Spleen (tissue), 11 donors: ENCODE measurements around the gene ADPRM. TPM values are rescaled to one million over a fixed set of nuclear protein-coding genes. Genes with fewer than 3 reads are reported as not detected.
A peak's percentile ranks its signal among the peaks of the same experiment; 100 is the strongest.

Source experiments
- DNase-seq: peaks from one replicate; pipeline ENCODE4 v3.0.0-alpha.2; 2020
- H3K27ac ChIP-seq, 8 donors: fragments of 200-600 bp; sonication (generic) in 7 of 8; 1 replicate in 4 of 8; 2 replicates in 4 of 8; pipeline versions ENCODE4 v1.5.0 to v1.8.0; 2016 to 2021; ENCODE audit warnings: inconsistent platforms in 4 of 8, mild to moderate bottlenecking in 4 of 8, moderate library complexity in 1 of 8
- H3K27me3 ChIP-seq, 7 donors: fragments of 200-600 bp; sonication (generic) in 6 of 7; replicated peaks in 1 of 7; 1 replicate in 4 of 7; 2 replicates in 3 of 7; pipeline versions ENCODE4 v1.5.0 to v1.8.0; 2016 to 2021; ENCODE audit warnings: inconsistent platforms in 3 of 7, mild to moderate bottlenecking in 1 of 7
- H3K36me3 ChIP-seq, 6 donors: fragments of 200-600 bp; sonication (generic) in 5 of 6; 1 replicate in 4 of 6; 2 replicates in 2 of 6; pipeline versions ENCODE4 v1.5.0 to v1.8.0; 2016 to 2021; ENCODE audit warnings: inconsistent platforms in 2 of 6
- H3K4me1 ChIP-seq, 6 donors: fragments of 200-600 bp; sonication (generic) in 5 of 6; 1 replicate in 3 of 6; 2 replicates in 3 of 6; pipeline versions ENCODE4 v1.5.0 to v1.8.0; 2016 to 2021; ENCODE audit warnings: inconsistent platforms in 3 of 6
- H3K4me3 ChIP-seq, 8 donors: fragments of 200-600 bp; sonication (generic) in 7 of 8; 1 replicate in 4 of 8; 2 replicates in 4 of 8; pipeline versions ENCODE4 v1.5.0 to v1.8.0; 2016 to 2021; ENCODE audit warnings: inconsistent platforms in 4 of 8, mild to moderate bottlenecking in 4 of 8, moderate library complexity in 2 of 8
- H3K9me3 ChIP-seq, 8 donors: fragments of 200-600 bp; sonication (generic) in 7 of 8; 1 replicate in 4 of 8; 2 replicates in 4 of 8; pipeline versions ENCODE4 v1.5.0 to v1.8.0; 2016 to 2021; ENCODE audit warnings: inconsistent platforms in 4 of 8
- POLR2A ChIP-seq, 3 donors: fragments of 450-650 bp; IDR thresholded peaks; one replicate each; pipeline ENCODE4 v1.5.1; 2017; ENCODE audit warnings: antibody characterized with exemption in 3 of 3, mild to moderate bottlenecking in 1 of 3
- POLR2AphosphoS5 ChIP-seq, 3 donors: sonication (generic); formaldehyde crosslinking; IDR thresholded peaks; one replicate each; pipeline ENCODE4 v1.5.1; 2017; ENCODE audit warnings: antibody characterized with exemption in 3 of 3
- WGBS, 5 donors: extraction: QIAGEN DNeasy Blood & Tissue Kit in 3 of 5; methylation state at CpG; one replicate each; pipeline versions ENCODE4 v1.1.5 to v1.1.7; 2013 to 2018; 5-methylcytosine and 5-hydroxymethylcytosine counted together
- intact Hi-C: fragments of 100-400 bp; cut with DNase I; formaldehyde crosslinking; loops from one replicate; pipeline ENCODE4 v1.15.0; 2023; ENCODE audit warnings: low total_unique reads
- polyA plus RNA-seq, 3 donors: library from polyadenylated mRNA; stranded (reverse); fragments of 200-250 nt; gene quantifications; one replicate each; pipeline ENCODE4 v1.2.1, GENCODE V29; 2013
- total RNA-seq, 7 donors: library from RNA; depleted of rRNA in 3 of 7; stranded (reverse); fragments of >200 nt in 3 of 7; fragmentation: NEBNext Ultra II Directional in 4 of 7; extraction: Animal tissue kit (Norgen Biotek cat#: 25700) in 4 of 7; gene quantifications; one replicate each; pipeline versions ENCODE4 v1.1.0 to v1.2.1, GENCODE V29; 2016 to 2021
- TF ChIP-seq, protein P1 (sequence below), 11 experiments: fragments of 200-600 bp in 7 of 11; fragments of 450-650 bp in 4 of 11; sonication (generic) in 4 of 11; IDR thresholded peaks in 8 of 11; conservative IDR thresholded peaks in 3 of 11; 1 replicate in 7 of 11; 2 replicates in 4 of 11; pipeline versions ENCODE4 v1.4.0 to v1.8.0; 2016 to 2021; ENCODE audit warnings: antibody characterized with exemption in 11 of 11, inconsistent platforms in 4 of 11, mild to moderate bottlenecking in 1 of 11
- donor health status: healthy with polysubstance abuse.
- donor health status: DM: no; HTN: no; CAD: no; lungs with moderate emphysema.
- donor health status: DM: no; HTN: no; CAD: no.
- donor health status: Bipolar disorder and iron deficiency.
- donor health status: healthy.
- donor health status: DM: no; HTN: no; CAD: no.
- donor health status: DM: yes; HTN: yes; CAD: no.

ADPRM gene
- total and polyA plus RNA-seq, 10 donors = 11.5 to 36.0 (median 15.8) TPM

DNA sequence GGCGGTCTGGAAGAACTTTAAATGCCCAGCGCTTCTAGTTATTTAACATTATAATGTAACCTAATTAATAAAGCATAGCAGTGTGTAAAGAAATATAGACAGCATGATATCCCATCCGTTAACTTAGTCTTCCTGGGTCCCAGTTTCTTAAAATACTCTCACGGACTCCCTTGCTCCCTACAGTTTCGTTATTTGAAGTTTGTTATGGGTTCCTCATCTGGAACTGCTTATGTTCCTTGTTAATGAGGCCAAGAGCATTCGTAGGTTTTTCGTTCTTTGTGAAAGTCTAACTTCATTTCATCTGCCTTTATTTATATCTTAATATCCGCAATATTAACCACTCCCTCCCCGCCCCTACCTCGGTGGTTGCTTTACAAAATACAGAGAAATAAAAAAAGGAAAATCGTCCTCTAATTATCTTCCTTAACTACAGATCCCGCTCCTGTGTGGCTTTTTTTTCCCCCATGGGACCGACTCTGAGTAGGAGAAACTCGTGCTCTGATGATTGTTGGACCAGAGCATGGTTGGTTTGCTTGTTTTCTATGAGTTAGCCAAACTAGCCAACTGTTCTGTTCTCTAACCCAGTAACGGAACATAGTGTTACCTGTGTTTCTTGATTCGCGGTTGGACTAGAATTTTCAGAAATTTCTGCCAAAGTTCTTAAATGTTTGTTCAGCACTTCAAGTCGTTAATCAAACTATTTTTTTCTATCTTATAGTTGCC, 863 bp downstream of the ADPRM start:
- Histone ChIP-seq H3K4me3 (peak overlapping the region; percentile 91 to 99 (median 94)), H3K27ac (peak overlapping the region; percentile 95 to 99 (median 97)), H3K4me1 (peaks cover 20 to 87% (median 65%) of the 10 kb centered on the region in 6 donors), H3K9me3 (no peaks in the 10 kb centered on the region), H3K27me3 (no peaks in the 10 kb centered on the region), H3K36me3 (peaks cover 0 to 25% (median 20%) of the 10 kb centered on the region in 6 donors)
- no peak for DNase-seq
- WGBS, 5 donors = 6 to 15% (median 8%) methylated on average over 18 of the region's 18 CpGs
- TF ChIP-seq, protein P1, sequence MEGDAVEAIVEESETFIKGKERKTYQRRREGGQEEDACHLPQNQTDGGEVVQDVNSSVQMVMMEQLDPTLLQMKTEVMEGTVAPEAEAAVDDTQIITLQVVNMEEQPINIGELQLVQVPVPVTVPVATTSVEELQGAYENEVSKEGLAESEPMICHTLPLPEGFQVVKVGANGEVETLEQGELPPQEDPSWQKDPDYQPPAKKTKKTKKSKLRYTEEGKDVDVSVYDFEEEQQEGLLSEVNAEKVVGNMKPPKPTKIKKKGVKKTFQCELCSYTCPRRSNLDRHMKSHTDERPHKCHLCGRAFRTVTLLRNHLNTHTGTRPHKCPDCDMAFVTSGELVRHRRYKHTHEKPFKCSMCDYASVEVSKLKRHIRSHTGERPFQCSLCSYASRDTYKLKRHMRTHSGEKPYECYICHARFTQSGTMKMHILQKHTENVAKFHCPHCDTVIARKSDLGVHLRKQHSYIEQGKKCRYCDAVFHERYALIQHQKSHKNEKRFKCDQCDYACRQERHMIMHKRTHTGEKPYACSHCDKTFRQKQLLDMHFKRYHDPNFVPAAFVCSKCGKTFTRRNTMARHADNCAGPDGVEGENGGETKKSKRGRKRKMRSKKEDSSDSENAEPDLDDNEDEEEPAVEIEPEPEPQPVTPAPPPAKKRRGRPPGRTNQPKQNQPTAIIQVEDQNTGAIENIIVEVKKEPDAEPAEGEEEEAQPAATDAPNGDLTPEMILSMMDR (IDR thresholded peaks at IDR 0.05 in 8 of 11, conservative IDR thresholded peaks at IDR 0.05 in 3 of 11) = no peak
- TF ChIP-seq POLR2A (IDR thresholded peaks at IDR 0.05) (no peak), POLR2AphosphoS5 (IDR thresholded peaks at IDR 0.05) (no peak)
- intact Hi-C loops = no loop called here

DNA sequence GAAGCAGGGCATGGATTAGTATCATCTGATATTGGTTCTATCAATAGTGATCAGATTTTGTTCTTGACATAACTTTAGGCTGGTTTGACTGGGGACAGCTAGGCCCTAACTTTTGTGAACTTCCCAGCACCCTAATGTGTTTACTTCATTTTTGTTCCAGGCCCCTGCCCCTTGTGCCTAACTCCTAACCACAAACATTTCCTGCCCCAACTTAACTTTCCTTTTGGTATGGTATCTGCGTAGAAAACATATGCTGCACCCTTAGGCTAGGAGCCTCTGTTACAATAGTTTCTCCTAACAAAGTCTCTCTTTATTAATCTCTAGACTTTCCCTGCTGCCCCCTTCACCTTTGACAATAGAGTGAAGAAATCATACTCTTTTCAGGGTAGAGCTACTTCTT, 2.5 kb downstream of the ADPRM start:
- Histone ChIP-seq H3K4me3 (peak overlapping the region in 1 of 8 donors; percentile 26), H3K36me3 (peaks cover 0 to 19% (median 7%) of the 10 kb centered on the region in 6 donors), H3K9me3 (no peaks in the 10 kb centered on the region), H3K4me1 (peaks cover 20 to 87% (median 68%) of the 10 kb centered on the region in 6 donors), H3K27me3 (no peaks in the 10 kb centered on the region), H3K27ac (peak overlapping the region in 7 of 8 donors; percentile 11 to 99 (median 97))
- no peak for DNase-seq
- 16 to 53% (median 20%) methylated on average over 1 of the region's 1 CpG for WGBS, 5 donors
- intact Hi-C loops = no loop called here
- TF ChIP-seq, protein P1 (IDR thresholded peaks at IDR 0.05 in 8 of 11, conservative IDR thresholded peaks at IDR 0.05 in 3 of 11) = no peak
- TF ChIP-seq POLR2A (IDR thresholded peaks at IDR 0.05) (no peak), POLR2AphosphoS5 (IDR thresholded peaks at IDR 0.05) (peak in 1 of 3 donors; percentile 60)

DNA sequence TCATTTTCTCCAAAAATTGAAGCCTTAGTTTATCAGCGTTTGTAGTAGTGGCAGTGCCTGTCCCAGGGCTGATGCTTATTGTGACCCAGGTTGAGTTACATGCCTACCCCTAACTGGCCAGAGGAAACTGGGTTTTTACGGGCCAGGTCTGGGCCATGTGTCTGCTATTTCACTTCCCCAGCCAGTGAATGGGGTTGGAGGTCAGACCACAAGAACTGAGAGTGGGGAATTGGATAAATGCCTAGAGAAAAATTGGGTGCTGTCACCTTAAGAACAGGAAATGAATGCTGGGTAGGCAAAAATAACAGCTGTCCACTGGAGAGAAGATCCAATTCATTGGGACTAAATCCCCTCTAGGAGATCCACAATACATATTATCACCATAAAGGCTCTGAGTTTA, 5.2 kb downstream of the ADPRM start:
- intact Hi-C loops = no loop called here
- 24 to 45% (median 25%) methylated on average over 2 of the region's 2 CpGs for WGBS, 5 donors
- TF ChIP-seq POLR2AphosphoS5 (IDR thresholded peaks at IDR 0.05) = peak in 1 of 3 donors; percentile 8
- TF ChIP-seq, protein P1 (IDR thresholded peaks at IDR 0.05 in 8 of 11, conservative IDR thresholded peaks at IDR 0.05 in 3 of 11) = no peak

DNA sequence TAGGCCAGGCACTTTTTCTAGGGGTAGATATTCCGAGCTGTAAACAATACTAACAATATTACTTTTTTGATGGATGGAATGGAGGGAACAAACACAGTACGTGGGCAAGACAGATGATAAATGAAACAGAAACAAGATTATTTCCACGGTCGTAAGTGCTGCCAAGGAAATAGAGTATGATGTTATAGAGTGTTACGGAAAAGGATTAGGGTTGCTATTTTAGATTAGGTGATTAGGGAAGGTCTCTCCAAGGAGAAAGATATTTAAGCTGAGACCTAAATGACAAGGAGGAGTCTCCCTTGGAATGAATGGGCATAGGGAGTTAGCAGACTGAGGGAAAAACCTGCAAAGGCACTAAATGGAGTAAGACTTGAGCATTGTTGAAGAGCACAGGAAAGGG, 8.3 kb downstream of the ADPRM start:
- Histone ChIP-seq H3K36me3 (peaks cover 4 to 69% (median 57%) of the 10 kb centered on the region in 6 donors), H3K4me1 (peaks cover 0 to 47% (median 22%) of the 10 kb centered on the region in 6 donors), H3K4me3 (no peak overlapping the region), H3K27me3 (no peaks in the 10 kb centered on the region), H3K27ac (no peak overlapping the region), H3K9me3 (no peaks in the 10 kb centered on the region)
- no peak for DNase-seq
- WGBS, 5 donors = 92 to 95% (median 94%) methylated on average over 5 of the region's 5 CpGs
- no peak for TF ChIP-seq POLR2A (IDR thresholded peaks at IDR 0.05)
- TF ChIP-seq, protein P1 (IDR thresholded peaks at IDR 0.05 in 8 of 11, conservative IDR thresholded peaks at IDR 0.05 in 3 of 11) = no peak
- TF ChIP-seq POLR2AphosphoS5 (IDR thresholded peaks at IDR 0.05) = no peak
- intact Hi-C loops = no loop called here

More for the DNA sequence above, 5.2 kb downstream of the ADPRM start:
- Histone ChIP-seq H3K4me1 (peaks cover 9 to 75% (median 49%) of the 10 kb centered on the region in 6 donors), H3K27me3 (no peaks in the 10 kb centered on the region), H3K4me3 (no peak overlapping the region), H3K27ac (peak overlapping the region in 3 of 8 donors; percentile 1 to 35 (median 8)), H3K9me3 (no peaks in the 10 kb centered on the region), H3K36me3 (peaks cover 4 to 38% (median 26%) of the 10 kb centered on the region in 6 donors)
- DNase-seq = no peak
